ENCODE data around the gene SEMA4C.
A peak's percentile ranks its signal among the peaks of the same experiment; 100 is the strongest.
"Not testable (repeated sequence)": the region's sequence is repeated elsewhere in the genome, so short reads cannot be mapped to it uniquely, and the experiment has no call there.

SEMA4C gene

GRCh38 chr2:96866586-96866985 is 3.3 kb downstream of the SEMA4C start:
- no peak for DNase-seq (ENCODE audit: low read depth in 2 of 2)

GRCh38 chr2:96866149-96866548 is 3.7 kb downstream of the SEMA4C start:
- no peak for DNase-seq (ENCODE audit: low read depth in 2 of 2)

GRCh38 chr2:96865654-96866053 is 4.2 kb downstream of the SEMA4C start:
- no peak for DNase-seq (ENCODE audit: low read depth in 2 of 2)

- no peak for DNase-seq (ENCODE audit: low read depth in 2 of 2)
Measured at GRCh38 chr2:96864343-96865091, 5.4 kb downstream of the SEMA4C start.

GRCh38 chr2:96863575-96864342 is 6.1 kb downstream of the SEMA4C start:
- no peak for DNase-seq (ENCODE audit: low read depth in 2 of 2)

- DNase-seq (ENCODE audit: low read depth in 2 of 2): not testable (repeated sequence)
Measured at GRCh38 chr2:96863056-96863455, 6.8 kb downstream of the SEMA4C start.

- DNase-seq (ENCODE audit: low read depth in 2 of 2): no peak
Measured at GRCh38 chr2:96861074-96861473, 8.8 kb downstream of the SEMA4C start.

GRCh38 chr2:96860065-96861029 is 9.5 kb downstream of the SEMA4C start:
- DNase-seq (ENCODE audit: low read depth in 2 of 2): peak in 1 of 2 donors; percentile 35

- DNase-seq (ENCODE audit: low read depth in 2 of 2): no peak
Measured at GRCh38 chr2:96859681-96860064, 10.2 kb downstream of the SEMA4C start.

- DNase-seq (ENCODE audit: low read depth in 2 of 2): no peak
Measured at GRCh38 chr2:96859099-96859649, 10.7 kb downstream of the SEMA4C start.

GRCh38 chr2:96857667-96858372 is 12.1 kb downstream of the SEMA4C start, which contains the start of gene ANKRD39:
TSS of gene ANKRD39 (minus strand) at chr2:96858016. CDS start at chr2:96857987, 29 bp downstream.
- DNase-seq (ENCODE audit: low read depth in 2 of 2): peak; percentile 93 to 96

- no peak for DNase-seq (ENCODE audit: low read depth in 2 of 2)
Measured at GRCh38 chr2:96856776-96857666, 12.9 kb downstream of the SEMA4C start.

GRCh38 chr2:96853321-96853720 is 16.6 kb downstream of the SEMA4C start:
- no peak for DNase-seq (ENCODE audit: low read depth in 2 of 2)

GRCh38 chr2:96852667-96853066 is 17.2 kb downstream of the SEMA4C start:
- DNase-seq (ENCODE audit: low read depth in 2 of 2): no peak

GRCh38 chr2:96848264-96848663 is 21.6 kb downstream of the SEMA4C start:
- DNase-seq (ENCODE audit: low read depth in 2 of 2): no peak

GRCh38 chr2:96847586-96847985 is 22.3 kb downstream of the SEMA4C start:
- DNase-seq (ENCODE audit: low read depth in 2 of 2): no peak

GRCh38 chr2:96846825-96847224 is 23.1 kb downstream of the SEMA4C start:
- no peak for DNase-seq (ENCODE audit: low read depth in 2 of 2)

GRCh38 chr2:96844405-96844808 is 25.5 kb downstream of the SEMA4C start:
- DNase-seq (ENCODE audit: low read depth in 2 of 2): no peak

GRCh38 chr2:96843538-96844268 is 26.2 kb downstream of the SEMA4C start, which contains the start of gene ANKRD23:
TSS of gene ANKRD23 (minus strand) at chr2:96844021. CDS start at chr2:96843992, 29 bp downstream.
- no peak for DNase-seq (ENCODE audit: low read depth in 2 of 2)

All from stimulated activated CD4-positive, alpha-beta T cell treated with anti-CD3 and anti-CD28 coated beads, Interleukin-4, amount 100 ng/mL, for 48 hours (primary cell).